GM19193 (cell line): ENCODE measurements around the gene PSMB5.

Source experiments
- POLR2A ChIP-seq: IDR thresholded peaks from 4 replicates; pipeline ENCODE4 v1.6.1; 2011; ENCODE audit not compliant: insufficient read depth, insufficient read length; ENCODE audit errors: extremely low read depth

Gene PSMB5

DNA sequence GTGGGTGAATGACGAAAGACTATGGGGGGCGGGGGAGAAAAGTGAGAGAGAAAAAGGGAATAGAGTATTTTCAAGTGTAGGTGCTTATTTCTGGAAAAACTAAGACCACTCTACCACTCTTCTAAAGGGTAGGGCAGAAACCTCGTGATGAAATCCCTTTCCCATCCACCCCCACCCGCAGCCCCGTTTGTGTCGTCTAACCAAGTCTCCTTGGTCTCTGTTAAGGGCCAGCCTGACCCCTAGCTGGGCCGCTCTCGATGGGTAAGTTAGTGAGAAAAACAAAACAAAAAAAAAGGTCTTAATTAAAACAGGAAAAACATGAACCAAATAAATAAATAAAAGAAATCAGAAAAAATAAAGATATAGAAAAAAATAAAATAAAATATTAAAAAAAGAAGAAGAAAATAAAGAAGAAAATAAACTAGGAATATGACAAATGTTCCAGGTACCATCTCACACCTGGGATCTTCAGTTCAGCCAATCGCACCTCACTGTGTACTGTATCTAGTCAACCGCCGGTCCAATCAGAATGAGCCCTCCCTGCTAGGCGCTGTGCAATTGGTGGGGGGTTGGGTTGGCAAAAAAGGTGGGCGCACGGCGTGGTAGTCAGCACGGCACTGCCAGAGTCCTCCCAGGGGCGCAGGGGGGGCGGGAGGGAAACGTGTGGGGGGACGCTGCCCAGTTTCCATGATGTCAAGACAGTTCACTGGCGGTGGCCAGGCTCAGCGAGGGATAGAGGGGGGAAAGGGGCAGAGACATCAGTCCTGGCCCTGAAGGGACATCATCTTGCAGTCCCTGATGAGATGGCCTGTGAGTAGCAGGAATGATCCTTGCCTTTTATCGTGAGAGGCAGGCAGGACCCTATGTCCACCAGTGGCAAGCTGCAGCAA, 32.4 kb upstream of the PSMB5 start:
- TF ChIP-seq POLR2A, result no peak

- TF ChIP-seq POLR2A, result no peak
Observed at GRCh38 chr14:23066368-23066767, 31.7 kb upstream of the PSMB5 start.

GRCh38 chr14:23063601-23064000, 28.9 kb upstream of the PSMB5 start:
- TF ChIP-seq POLR2A, result no peak

GRCh38 chr14:23062002-23062401, 27.3 kb upstream of the PSMB5 start:
- no peak for TF ChIP-seq POLR2A

GRCh38 chr14:23060536-23061260, 26.0 kb upstream of the PSMB5 start:
- TF ChIP-seq POLR2A, result no peak

- TF ChIP-seq POLR2A, result no peak
Observed at GRCh38 chr14:23058654-23059504, 24.2 kb upstream of the PSMB5 start.

DNA sequence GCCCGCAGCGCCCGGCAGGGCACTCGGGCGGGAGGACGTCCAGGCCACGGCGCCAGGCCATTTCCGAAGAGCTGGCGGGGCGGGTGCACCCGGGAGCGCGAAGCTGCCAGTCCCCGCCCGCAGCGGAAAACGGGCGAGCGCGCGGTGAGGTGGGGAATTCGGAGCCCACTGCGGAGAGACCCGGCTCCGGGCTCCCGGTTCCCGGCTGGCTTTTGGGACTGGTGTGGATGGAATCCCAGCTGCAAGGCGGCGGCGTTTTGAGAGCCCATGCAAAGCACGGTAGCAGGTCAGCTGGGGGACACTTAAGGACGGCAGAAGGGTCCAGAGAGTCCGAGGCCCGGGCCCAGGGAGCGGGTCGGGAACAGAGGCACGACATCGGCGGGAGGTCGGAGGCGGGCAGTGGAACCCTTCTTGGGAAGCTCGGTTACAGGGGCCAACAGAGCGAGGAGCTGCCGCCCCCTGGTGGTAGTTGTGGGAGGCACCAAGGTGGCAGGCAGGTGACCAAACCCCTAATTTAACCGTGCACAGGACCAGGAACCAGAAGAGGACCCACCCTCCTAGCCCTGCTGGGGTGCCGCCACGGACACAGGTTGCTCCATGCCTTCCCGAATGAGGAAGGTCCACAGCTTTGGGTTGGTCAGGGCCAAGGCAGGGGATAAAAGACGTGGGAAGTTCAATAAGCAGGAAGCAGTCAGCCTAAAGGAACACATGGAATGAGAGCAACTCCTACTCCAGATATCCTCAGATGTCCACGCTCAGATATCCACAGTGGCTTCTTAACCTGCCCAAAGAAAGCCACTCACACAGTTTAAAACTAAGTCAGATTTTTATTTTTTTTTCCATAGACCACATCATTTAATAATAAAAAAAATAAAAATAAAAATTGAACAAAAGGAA, 23.3 kb upstream of the PSMB5 start:
- no peak for TF ChIP-seq POLR2A

GRCh38 chr14:23056956-23057756, 22.5 kb upstream of the PSMB5 start, which contains the start of gene CDH24:
TSS of gene CDH24 (minus strand) at chr14:23057520. CDS start at chr14:23055733, 1,787 bp downstream.
- no peak for TF ChIP-seq POLR2A

GRCh38 chr14:23056145-23056955, 21.6 kb upstream of the PSMB5 start:
- TF ChIP-seq POLR2A, result no peak

- TF ChIP-seq POLR2A, result no peak
Observed at GRCh38 chr14:23055621-23056144, 21.0 kb upstream of the PSMB5 start.

DNA sequence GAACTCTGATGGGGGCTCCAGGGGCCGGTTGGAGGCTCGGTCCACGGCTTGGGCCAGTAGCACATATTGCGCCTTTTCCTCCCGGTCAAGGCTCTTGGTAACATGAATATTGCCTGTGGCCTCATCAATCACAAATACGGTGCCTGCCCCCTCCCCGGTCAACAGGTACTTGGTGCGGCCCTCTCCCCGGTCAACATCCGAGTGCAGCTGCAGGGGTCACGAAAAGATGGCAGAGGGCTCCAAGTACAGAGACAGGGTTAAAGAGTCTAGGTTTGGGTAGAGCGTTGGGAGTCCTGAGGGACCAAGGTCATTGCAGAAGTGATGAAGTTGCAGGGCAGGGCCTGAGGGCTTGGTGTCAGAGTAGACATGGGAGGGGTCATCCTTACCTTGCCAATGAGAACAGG, 20.4 kb upstream of the PSMB5 start:
- no peak for TF ChIP-seq POLR2A
